Measurements from ENCODE around the gene FKBP4.

Gene FKBP4

DNA sequence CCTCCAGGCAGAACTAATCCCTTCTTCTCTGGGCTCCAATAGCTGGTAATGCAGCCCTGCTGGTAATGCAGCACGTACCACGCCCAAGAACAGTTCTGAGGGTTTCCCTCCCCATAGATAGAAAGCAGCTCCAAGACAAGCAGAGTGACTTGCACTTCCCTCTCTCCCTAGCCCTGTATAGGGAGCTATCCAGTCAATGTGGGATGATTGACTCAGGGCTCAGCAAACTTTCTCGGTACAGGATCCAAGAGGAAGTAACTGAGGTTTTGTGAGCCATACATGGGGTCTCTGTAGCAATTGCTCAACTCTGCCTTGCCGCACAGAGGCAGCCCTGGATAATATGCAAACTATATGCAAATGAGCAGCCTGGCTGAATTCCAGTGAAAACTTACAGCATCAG is 15.5 kb upstream of the FKBP4 start:
- no peak for DNase-seq (ENCODE audit: low read depth)

DNA sequence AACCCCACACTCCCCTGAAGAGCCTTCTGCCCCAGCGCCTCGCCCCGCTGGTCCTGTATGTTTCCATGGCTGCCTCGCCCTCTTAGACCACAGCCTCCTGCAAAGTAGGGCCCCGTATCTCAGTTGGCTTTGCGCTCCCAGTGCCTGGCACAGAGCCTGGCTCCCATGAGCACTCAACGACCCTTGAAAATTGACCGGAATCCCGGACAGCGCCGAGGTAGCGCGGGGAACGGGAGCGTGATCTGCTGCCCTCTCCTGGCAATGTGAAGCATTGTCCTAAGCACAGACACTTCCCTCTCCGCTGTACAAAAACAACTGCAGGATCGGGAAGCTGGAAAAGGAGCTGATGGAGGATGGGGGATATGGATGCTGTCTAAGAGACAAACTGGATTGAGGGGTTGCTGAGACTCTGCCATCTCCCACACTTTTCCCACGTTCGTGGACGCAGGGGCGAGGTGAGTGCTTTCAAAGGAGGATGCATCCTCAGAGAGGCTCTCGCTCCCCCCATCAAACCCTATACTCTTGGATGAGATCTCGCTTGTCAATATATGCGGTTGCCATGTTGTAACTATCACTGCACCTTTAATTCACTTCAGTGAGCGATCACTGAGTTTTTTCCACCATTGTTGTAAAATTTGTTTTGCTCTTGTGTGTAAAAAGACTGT is 10.7 kb upstream of the FKBP4 start:
- peak; percentile 5 for DNase-seq (ENCODE audit: low read depth)

DNA sequence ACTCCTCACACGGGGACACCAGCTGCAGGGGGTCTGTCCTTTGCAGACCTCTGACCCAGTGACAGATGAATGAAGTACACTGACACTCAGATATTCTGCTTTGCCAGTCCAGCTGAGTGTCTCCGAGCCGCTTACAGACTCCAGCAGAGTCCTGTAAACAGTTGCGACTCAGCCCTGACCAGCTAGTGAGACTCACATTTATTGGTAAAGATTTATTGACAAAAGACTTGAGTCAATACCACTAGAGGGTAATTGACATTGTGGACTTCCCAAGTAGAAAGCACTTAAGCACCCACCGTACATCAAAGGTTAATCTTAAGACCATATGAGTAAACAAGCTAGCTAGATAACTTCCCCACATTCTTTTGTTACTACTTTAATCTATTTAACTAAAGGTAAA is 9.8 kb upstream of the FKBP4 start:
- DNase-seq (ENCODE audit: low read depth) = no peak

DNA sequence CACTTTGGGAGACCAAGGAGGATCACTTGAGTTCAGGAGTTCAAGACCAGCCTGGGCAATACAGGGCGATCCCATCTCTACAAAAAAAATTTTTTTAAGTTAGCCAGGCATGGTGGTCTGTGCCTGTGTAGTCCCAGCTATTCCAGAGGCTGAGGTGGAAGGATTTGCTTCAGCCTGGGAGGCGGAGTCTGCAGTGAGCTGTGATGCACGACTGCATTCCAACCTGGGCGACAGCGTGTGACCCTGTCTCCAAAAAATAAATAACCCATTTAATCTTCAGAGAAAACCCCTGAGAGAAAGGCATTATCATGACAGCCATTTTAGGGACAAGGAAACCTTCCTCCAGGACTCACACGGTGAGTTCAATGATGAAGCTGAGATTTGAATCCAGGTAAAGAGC is 3.7 kb upstream of the FKBP4 start:
- DNase-seq (ENCODE audit: low read depth) = no peak

DNA sequence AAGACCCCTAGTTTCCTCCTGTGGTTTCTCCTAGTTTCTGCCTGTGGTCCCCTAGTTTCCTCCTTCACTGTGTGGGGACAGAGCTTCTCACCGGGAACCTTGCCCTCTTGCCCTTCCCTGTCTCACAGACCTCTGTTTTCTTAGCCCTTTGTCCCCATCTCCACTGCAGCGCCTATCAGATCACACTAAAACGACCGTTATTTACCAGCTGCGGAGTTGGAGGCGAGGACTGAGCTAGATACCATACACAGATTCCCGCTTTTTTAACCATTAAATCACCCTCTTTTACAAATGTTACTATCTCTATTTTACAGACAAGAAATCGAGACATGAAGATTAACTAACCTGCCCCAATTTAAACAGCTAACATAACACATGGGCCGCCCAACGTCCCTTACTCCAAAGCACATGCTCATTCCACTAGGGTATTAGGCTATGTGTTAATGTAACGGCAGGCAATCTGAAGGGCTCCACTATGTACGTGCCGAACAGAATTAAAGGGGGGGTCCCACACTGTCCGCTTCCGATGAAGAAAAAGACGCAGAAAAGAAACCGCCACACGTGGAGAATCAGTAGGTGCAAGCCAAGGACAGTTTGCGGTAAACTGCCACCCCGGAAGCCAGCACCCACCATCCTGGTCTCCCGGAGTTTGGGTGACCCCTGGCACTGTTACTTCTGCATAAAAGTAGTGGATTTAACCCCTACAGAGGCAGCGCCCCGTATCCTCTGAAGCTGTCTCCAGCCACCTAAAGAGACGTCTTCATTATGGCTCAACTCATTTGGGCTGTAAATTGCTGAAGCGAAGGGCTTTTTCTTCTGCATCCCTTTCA is 1.9 kb upstream of the FKBP4 start:
- no peak for DNase-seq (ENCODE audit: low read depth)

DNA sequence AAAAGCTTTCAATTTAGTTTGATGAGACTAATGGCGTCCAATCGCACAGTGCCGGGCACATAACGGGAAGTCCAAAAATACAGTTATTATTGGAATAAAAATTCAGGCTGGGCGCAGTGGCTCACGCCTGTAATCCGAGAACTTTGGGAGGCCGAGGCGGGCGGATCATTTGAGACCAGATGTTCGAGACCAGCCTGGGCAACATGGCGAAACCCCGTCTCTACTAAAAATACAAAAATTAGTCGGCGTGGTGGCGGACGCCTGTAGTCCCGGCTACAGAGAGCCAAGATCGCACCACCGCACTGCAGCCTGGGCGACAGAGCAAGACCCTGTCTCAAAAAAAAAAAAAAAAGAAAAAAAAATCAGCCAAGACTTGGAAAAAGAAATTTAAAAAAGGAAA is 1.2 kb upstream of the FKBP4 start:
- no peak for DNase-seq (ENCODE audit: low read depth)

DNA sequence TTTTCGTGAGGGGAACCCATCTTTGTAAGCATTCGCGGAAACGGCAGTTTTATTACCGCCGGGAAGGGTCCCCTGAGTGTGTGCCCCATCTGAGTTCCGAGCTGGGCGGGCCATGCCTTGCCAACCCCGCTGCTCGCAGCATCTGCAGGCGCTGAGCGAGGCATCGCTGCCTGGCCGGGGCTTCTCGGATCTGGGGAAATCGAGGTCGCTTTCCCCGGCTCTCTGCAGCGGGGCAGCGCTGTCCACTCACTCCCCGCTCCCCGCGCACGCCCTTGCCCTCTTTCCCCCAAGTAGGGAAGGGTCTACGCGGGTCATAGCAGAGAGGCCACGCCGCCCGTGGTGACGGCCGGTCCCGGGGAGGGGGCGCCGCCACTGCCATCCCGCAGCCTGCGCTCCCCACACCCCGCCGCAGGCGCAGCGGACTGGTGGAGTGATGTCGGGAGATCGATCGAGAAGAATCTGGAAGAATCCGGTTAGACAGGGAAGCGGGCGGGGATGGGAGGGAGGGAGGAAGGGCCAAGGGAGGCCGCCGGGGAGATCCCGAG is 507 bp upstream of the FKBP4 start:
- no peak for DNase-seq (ENCODE audit: low read depth)

DNA sequence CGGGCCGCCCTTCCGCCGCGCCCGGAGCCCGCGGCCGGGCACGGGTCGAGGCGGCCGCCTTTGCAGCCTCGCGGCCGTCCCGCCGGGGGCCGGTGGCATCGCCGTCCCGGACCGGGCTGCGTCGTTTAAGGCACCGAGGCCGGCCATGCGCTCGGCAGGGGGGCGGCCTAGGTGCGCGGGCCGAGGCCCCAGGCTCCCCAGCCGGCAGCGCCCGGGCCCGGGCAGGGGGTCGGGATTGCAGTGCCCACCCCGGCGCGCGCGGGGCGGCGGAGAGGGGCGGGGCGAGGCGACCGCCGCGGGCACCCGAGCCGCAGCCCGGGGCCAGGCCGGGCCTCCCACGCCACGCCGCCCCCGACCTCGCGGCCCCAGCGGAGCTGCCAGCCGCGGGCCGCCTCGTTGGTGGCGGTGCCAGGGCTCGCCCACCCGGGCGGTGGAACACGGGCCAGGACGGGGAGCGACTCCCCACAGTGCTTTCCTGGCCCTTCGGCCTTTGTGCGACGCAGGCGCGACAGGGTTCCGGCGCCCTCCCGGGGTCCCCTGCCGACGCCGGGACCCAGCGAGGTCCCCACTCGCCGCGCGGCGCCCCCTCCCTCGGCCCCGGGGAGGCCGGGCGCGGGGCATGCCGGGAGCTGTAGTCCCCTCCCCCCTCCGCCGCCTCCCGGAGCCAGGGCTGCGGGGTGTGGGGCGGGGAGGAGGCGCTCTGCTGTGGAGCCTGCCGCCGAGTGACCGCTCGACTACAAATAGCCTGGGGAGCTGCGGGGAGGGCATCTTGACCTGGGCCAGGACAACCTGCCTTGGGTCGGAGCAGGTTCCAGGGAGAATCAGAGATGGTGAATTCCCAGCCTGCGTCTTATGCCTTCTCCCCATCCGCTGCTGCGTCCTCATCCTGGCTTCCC is 769 bp downstream of the FKBP4 start:
- DNase-seq (ENCODE audit: low read depth) = peak; percentile 21

DNA sequence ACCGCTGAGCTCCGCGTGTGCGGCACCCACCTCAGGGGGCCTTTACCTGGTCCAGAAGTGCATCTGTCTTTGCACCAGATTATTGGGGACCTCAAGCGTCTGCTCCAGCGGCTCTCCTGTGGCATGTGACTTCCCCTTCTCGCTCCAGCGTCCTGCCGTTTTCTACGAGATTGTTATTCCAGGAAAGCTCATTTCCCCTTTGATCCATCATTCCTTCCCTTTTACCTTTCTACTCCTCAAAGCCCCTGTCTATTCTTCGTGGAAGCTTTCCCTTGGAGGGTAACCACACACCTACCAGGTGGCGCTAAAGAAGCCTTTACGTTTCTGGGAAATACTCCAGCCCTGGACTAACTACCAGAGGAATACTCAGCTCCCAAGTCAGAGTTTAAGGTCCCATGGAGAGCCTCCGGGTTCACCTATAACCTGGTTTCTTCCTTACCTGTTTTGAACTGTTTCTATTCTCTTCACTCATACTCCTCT is 1.5 kb downstream of the FKBP4 start:
- no peak for DNase-seq (ENCODE audit: low read depth)

DNA sequence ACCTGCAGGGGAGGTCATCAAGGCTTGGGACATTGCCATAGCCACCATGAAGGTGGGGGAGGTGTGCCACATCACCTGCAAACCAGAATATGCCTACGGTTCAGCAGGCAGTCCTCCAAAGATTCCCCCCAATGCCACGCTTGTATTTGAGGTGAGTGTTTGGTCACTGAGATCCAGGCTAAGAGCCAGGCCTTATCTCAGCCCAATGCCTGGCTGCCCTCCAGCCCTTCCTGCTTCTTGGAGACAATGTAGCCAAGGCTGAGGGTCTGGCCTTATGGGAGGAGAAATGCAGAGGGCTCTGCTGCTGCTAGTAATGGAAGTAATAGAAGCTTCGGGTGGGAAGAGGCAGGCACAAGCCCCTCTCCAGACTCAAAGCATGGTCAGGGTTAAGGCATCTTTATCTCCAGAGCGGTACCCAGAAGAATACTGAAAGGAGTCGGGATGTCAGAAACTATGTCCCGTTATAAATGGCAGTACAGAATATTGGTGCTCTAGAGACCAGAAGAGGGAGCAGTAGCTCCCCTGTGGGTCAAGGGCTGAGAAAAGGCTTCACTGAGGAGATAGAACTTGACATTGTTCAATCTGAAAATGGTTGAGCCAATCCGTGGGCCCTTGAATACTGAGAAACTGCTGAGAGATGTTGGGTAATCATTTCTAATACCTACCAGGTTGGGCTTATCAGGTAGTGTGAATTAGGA is 3.1 kb downstream of the FKBP4 start:
- DNase-seq (ENCODE audit: low read depth) = no peak

DNA sequence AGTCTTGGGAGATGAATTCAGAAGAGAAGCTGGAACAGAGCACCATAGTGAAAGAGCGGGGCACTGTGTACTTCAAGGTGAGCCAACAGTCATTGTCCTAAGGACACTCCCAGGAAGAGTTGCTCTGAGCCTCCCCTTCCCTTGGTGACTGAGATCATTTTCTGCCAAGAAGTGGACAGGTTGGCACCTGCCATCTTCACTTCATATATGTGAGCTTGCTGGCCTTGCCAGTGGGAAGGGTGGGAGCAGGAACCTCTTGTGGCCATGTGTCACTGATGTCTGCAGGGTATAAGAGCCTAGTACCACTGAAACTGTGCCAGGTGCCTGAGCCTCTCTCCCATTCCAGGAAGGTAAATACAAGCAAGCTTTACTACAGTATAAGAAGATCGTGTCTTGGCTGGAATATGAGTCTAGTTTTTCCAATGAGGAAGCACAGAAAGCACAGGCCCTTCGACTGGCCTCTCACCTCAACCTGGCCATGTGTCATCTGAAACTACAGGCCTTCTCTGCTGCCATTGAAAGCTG is 5.3 kb downstream of the FKBP4 start:
- no peak for DNase-seq (ENCODE audit: low read depth)

DNA sequence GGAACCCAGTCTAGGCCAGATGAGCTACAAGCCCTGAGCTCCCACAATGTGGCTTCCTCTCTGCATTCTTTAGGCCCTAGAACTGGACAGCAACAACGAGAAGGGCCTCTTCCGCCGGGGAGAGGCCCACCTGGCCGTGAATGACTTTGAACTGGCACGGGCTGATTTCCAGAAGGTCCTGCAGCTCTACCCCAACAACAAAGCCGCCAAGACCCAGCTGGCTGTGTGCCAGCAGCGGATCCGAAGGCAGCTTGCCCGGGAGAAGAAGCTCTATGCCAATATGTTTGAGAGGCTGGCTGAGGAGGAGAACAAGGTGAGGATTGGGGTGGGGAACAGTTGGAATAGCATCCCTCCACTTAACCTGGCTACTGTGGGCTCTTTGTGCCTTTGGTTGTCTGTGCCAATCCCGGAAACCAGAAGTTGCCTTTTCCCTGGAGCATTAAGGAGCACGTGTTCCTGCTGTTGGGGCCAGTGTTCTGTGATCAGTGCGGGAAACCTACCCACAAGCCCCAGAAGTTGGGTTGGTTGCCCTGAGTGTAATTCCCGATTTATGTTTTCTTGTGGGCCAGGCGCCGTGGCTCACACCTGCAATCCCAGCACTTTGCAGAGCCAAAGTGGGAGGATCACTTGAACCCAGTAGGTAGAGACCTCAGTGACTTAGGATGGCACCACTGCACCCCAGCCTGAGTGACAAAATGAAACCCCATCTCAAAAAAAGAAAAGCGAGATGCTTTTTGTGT is 6.4 kb downstream of the FKBP4 start:
- DNase-seq (ENCODE audit: low read depth) = no peak

DNA sequence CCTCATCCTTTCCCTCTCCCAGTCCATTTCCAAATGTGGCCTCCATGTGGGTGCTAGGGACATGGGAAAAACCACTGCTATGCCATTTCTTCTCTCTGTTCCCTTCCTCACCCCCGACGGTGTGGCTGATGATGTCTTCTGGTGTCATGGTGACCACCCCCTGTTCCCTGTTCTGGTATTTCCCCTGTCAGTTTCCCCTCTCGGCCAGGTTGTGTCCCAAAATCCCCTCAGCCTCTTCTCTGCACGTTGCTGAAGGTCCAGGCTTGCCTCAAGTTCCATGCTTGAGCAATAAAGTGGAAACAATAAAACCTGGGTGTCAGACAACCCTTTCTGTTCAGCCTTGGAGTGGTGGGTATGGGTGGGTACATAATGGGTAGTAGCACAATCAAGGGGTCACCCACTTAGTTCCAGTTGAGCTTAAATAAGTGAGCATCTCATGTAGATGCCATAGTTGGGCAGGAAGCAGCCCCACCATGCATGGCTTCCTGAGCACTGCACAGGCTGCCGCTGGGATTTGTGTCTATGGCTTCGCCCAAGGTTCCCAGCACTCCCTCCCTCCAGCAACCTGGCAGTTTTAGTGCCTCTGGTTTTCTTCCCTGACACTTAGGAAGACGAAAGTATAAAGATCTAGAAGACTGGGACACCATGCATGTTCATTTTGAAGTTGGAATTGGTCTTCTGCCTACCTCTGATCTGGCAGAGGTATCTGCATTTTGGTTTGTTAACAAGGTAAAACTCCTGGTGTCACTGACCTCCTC is 9.0 kb downstream of the FKBP4 start:
- DNase-seq (ENCODE audit: low read depth) = no peak

DNA sequence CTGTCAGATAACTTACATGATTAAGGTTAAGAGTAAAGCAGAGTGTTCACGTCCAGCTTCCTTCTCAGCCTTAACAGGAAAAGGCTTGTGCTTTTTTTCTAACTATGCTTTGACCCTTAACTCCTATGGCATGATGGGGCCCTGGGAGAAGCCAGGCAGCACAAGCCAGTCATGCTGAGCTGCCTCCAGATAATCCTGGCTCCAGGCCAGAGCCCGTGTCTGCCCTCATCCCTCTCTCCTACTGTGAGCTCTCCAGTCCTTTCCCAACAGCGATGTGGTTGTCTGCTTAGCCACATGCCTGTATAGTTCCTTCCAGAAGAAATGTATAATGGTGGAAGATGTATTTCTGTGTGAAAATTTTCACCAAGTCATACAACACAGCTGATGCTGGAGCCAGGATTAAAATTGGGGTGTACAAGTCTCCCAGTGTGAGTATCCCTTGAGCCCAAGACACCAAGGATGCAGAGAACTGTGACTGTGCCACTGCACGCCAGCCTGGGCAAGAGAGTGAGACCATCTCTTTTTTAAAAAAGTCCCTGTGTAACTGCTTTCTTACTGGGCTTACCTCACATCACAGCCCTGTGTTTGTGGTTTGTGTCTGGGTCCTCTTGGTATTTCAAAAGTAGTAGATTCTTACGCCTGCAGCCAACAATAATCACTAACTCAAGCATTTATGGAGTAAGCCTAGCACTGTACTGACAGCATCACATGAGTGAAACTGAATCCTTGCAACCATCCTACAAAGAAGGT is 9.8 kb downstream of the FKBP4 start:
- peak; percentile 26 for DNase-seq (ENCODE audit: low read depth)

DNA sequence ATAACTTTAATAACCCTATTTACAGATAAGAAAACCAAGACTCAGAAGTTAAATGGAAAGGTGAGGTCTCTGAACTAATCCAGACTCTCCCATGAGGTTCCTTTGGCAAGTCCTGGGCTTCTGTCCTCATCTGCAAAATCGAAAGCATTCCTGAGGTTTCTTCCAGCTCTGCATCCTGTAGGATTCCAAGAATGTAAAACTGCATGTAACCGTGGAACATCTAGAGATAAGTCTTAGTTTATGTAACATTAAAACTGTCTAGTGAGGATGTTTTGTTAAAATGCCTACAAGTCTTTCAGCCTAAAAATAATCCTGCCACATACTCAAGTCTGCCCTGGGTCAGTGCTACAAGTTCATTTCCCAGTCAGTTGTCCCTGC is 10.4 kb downstream of the FKBP4 start:
- no peak for DNase-seq (ENCODE audit: low read depth)

DNA sequence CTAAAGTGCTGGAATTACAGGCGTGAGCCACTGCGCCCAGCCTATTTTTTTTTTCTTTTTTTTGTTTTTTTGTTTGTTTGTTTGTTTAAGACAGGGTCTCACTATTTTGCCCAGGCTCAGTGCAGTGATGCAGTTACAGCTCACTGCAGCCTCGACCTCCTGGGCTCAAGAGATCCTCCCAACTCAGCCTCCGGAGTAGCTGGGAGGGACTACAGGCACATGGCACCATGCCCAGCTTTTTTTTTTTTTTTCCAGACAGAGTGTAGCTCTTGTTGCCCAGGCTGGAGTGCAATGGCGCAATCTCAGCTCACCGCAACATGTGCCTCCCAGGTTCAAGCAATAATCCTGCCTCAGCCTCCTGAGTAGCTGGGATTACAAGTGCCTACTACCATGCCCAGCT is 11.9 kb downstream of the FKBP4 start:
- no peak for DNase-seq (ENCODE audit: low read depth)

DNA sequence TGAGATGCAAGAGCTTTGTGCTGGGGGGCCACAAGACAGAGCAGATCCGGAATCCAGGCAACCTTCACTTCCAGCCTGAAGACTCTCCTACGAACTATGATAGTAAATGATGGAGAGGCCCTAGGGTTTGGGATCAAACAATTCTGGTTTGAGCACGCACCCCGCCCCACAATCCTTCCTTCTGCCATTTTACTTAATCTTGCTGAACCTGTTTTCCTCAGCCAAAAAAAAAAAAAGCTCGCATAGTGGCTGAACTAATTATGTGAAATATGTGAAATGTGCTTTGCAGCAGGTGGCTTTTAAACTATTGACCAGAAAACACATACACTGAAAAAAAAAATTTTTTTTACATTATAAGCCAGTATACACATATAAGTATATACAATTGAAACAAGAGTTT is 17.0 kb downstream of the FKBP4 start:
- DNase-seq (ENCODE audit: low read depth) = no peak

DNA sequence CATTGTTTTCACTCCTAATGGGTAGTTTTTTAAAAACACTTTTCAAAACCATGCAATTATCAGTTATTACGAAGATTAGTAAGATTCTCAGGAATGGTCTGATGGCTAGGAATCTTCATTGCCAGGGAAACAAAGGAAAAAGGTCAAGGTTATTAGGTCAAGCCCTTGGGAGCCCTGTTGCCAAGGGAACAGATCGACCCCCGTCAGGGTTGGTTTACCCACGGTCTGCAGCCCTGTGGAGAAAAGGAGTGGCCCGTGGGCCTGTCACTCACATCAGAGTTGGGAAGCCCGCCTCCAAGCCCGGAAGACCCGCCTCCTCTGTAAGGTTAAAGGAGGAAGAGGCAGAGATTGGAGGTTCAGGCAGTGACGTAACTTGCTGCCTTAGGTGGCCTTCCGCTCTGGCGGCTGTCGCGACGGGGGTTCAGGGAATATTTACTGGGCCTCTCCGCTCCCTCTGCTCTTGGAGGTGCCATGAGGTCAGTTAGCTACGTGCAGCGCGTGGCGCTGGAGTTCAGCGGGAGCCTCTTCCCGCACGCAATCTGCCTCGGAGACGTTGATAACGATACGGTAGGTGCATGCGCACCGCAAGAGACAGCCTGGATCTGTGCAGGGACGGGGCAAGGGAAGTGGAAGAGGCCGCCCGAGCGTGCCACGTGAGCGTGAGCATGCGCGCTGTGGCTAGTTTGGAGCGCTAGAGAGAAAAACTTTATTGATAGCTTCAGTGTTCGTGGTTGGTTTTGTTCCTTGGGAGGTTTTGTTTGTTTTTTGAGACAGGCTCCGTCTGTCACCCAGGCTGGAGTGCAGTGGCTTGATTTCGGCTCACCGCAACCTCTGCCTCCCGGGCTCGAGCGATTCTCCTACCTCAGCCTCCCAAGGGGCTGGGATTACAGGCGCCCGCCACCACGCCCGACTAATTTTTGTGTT is 17.8 kb downstream of the FKBP4 start, which contains the start of gene ITFG2:
ITFG2 (plus strand) TSS at position 379 of the 924 bp plus-strand sequence; CDS start at position 472, 93 bp downstream.
- peak; percentile 97 for DNase-seq (ENCODE audit: low read depth)
